Progenitor cell of endocrine pancreas (in vitro differentiated cells): ENCODE data around the gene FBXO15. TPM values are rescaled to one million over a fixed set of nuclear protein-coding genes. Genes with fewer than 3 reads are reported as not detected.

Experiments used
- DNase-seq: peaks from one replicate; pipeline ENCODE4 v3.0.0; 2021; ENCODE audit warnings: low spot score; ENCODE audit not compliant: unreplicated experiment
- H3K27ac Mint-ChIP-seq: 2 replicates; pipeline ENCODE4 v1.8.0; 2021; ENCODE audit warnings: mild to moderate bottlenecking, moderate library complexity, mixed read lengths
- H3K27me3 Mint-ChIP-seq: 2 replicates; pipeline ENCODE4 v1.8.0; 2021; ENCODE audit warnings: mixed read lengths
- H3K36me3 Mint-ChIP-seq: 2 replicates; pipeline ENCODE4 v1.8.0; 2022; ENCODE audit warnings: mixed read lengths; ENCODE audit not compliant: insufficient read depth
- H3K4me1 Mint-ChIP-seq: 2 replicates; pipeline ENCODE4 v1.8.0; 2021; ENCODE audit warnings: low read depth, mixed read lengths
- H3K4me3 Mint-ChIP-seq: 2 replicates; pipeline ENCODE4 v1.8.0; 2021; ENCODE audit warnings: low read depth, mild to moderate bottlenecking, moderate library complexity, mixed read lengths
- H3K9me3 Mint-ChIP-seq: 2 replicates; pipeline ENCODE4 v1.8.0; 2021; ENCODE audit warnings: low read depth, mixed read lengths
- CTCF ChIP-seq: fragments of 200-600 bp; sonication (generic); IDR thresholded peaks from one replicate; pipeline ENCODE4 v1.5.0; 2021; ENCODE audit warnings: antibody characterized with exemption, mild to moderate bottlenecking; ENCODE audit not compliant: unreplicated experiment
- total RNA-seq: library from RNA; stranded (reverse); gene quantifications from 2 replicates; pipeline ENCODE4 v1.2.1, GENCODE V29; 2021

The FBXO15 gene
- total RNA-seq, 1 donor from 2014 or later: 2.7 TPM

- H3K27ac Mint-ChIP-seq: no peak overlapping the region
- DNase-seq: no peak
- no peak for TF ChIP-seq CTCF
- no peaks in the 10 kb centered on the region for H3K4me1 Mint-ChIP-seq
- no peak overlapping the region for H3K4me3 Mint-ChIP-seq
- no peaks in the 10 kb centered on the region for H3K36me3 Mint-ChIP-seq
- no peaks in the 10 kb centered on the region for H3K9me3 Mint-ChIP-seq
- H3K27me3 Mint-ChIP-seq: peaks cover 28% of the 10 kb centered on the region
Observed at GRCh38 chr18:74171910-74172606, 24.4 kb upstream of the FBXO15 start.

- Mint-ChIP-seq H3K9me3 (no peaks in the 10 kb centered on the region), H3K27ac (peak overlapping the region; percentile 7), H3K4me3 (no peak overlapping the region), H3K4me1 (peaks cover 10% of the 10 kb centered on the region), H3K36me3 (no peaks in the 10 kb centered on the region), H3K27me3 (peaks cover 5% of the 10 kb centered on the region)
- no peak for TF ChIP-seq CTCF
- DNase-seq: no peak
Observed at GRCh38 chr18:74166386-74166785, 18.8 kb upstream of the FBXO15 start.

GRCh38 chr18:74163019-74163660, 15.5 kb upstream of the FBXO15 start:
- DNase-seq: no peak
- Mint-ChIP-seq H3K27ac (no peak overlapping the region), H3K4me3 (no peak overlapping the region), H3K36me3 (peaks cover 3% of the 10 kb centered on the region), H3K4me1 (peaks cover 10% of the 10 kb centered on the region), H3K27me3 (no peaks in the 10 kb centered on the region), H3K9me3 (no peaks in the 10 kb centered on the region)
- TF ChIP-seq CTCF: peak; percentile 8

- Mint-ChIP-seq H3K4me1 (no peaks in the 10 kb centered on the region), H3K27ac (no peak overlapping the region)
Observed at GRCh38 chr18:74155276-74155675, 7.6 kb upstream of the FBXO15 start.

GRCh38 chr18:74154716-74155115, 7.1 kb upstream of the FBXO15 start:
- H3K36me3 Mint-ChIP-seq: peaks cover 6% of the 10 kb centered on the region
- no peak overlapping the region for H3K4me3 Mint-ChIP-seq
- H3K9me3 Mint-ChIP-seq: no peaks in the 10 kb centered on the region
- H3K27ac Mint-ChIP-seq: no peak overlapping the region
- no peak for DNase-seq
- no peak for TF ChIP-seq CTCF
- H3K4me1 Mint-ChIP-seq: peaks cover 3% of the 10 kb centered on the region
- H3K27me3 Mint-ChIP-seq: no peaks in the 10 kb centered on the region

More at GRCh38 chr18:74155276-74155675, 7.6 kb upstream of the FBXO15 start:
- no peak for TF ChIP-seq CTCF
- no peak for DNase-seq
- no peaks in the 10 kb centered on the region for H3K9me3 Mint-ChIP-seq
- H3K27me3 Mint-ChIP-seq: no peaks in the 10 kb centered on the region
- no peak overlapping the region for H3K4me3 Mint-ChIP-seq
- peaks cover 6% of the 10 kb centered on the region for H3K36me3 Mint-ChIP-seq
